Measurements from ENCODE around the gene TMC3. TPM values are rescaled to one million over a fixed set of nuclear protein-coding genes. Genes with fewer than 3 reads are reported as not detected.

TMC3 gene
- total and polyA plus RNA-seq, 4 donors, result 0.11 to 1.9 (median 1.1) TPM

DNA sequence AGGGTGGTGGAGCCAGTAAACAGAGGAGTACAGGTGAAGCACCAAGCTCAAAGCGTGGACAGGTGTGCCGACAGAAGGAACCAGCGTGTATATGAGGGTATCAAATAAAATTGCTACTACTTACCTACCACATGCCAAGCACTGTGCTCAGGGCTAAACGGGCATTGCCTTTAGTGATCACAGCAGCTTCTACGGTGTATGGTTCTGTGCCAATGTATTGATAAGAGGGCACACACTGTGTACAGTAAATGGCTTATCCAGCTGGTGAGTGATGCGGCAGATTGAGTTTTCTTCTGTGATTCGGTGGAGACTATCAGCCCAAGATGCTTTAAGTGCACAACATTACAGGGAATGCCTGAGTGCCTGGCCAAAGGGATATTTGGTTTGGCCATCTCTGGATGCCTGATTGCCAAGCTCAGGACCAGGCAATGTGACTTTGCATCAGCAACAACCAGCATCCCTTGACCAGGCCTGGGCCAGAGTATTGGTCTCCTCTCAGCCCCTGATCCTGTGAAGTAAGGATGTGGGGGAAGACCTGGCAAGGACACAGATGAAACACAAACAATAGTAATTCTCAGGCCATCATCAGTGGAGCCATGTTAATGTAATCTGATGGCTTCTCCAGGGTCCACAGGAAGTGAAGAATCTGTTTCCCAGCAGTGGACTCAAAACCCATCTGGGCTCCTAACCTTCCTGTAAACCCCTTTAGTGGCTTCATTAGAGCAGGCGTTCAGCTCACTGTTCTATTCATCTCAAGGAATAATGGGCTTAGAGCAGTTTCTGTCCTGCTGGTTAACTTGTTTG lies 64.2 kb downstream of the TMC3 start:
- H3K27ac ChIP-seq (ENCODE audit: low read depth, low read length), result no peak overlapping the region
- H3K36me3 ChIP-seq (ENCODE audit: control insufficient read depth, insufficient read depth, low read length), result peaks cover 11% of the 10 kb centered on the region
- H3K9me3 ChIP-seq (ENCODE audit: control insufficient read depth, insufficient read depth, low read length), result no peaks in the 10 kb centered on the region
- no peaks in the 10 kb centered on the region for H3K4me1 ChIP-seq (ENCODE audit: control insufficient read depth, insufficient read depth, low read length)
- no peaks in the 10 kb centered on the region for H3K27me3 ChIP-seq (ENCODE audit: control insufficient read depth, insufficient read depth, low read length)
- WGBS (ENCODE audit: insufficient coverage), result 100% methylated on average over 3 of the region's 8 CpGs
- no peak for DNase-seq (ENCODE audit: low read depth in 4 of 6, low spot score in 6 of 6)
- no peak overlapping the region for H3K4me3 ChIP-seq (ENCODE audit: low read depth, low read length)

DNA sequence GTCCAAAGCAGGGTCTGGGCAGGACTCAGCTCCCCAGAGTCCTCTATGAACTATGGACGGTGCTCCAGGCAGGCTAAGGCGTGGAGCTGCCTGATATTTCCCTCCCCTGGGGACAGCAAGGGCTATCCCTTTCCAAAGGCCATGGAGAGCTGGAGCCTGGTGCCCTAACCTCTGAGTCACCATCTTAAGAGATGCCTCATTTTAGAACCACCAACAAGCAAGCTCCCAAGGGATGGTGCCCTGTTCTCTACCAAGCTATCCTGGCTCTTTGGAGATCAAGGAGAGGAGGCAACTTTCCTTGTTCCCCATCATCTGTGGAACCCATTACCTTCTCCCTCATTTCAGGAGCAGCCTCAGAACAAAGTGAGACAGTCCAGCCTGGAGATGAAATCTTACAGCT lies 65.8 kb downstream of the TMC3 start:
- H3K36me3 ChIP-seq (ENCODE audit: control insufficient read depth, insufficient read depth, low read length), result peaks cover 8% of the 10 kb centered on the region
- WGBS (ENCODE audit: insufficient coverage), result 92% methylated on average over 2 of the region's 2 CpGs
- H3K27me3 ChIP-seq (ENCODE audit: control insufficient read depth, insufficient read depth, low read length), result no peaks in the 10 kb centered on the region
- no peak for DNase-seq (ENCODE audit: low read depth in 4 of 6, low spot score in 6 of 6)
- no peak overlapping the region for H3K4me3 ChIP-seq (ENCODE audit: low read depth, low read length)
- no peaks in the 10 kb centered on the region for H3K9me3 ChIP-seq (ENCODE audit: control insufficient read depth, insufficient read depth, low read length)
- H3K4me1 ChIP-seq (ENCODE audit: control insufficient read depth, insufficient read depth, low read length), result peaks cover 8% of the 10 kb centered on the region
- no peak overlapping the region for H3K27ac ChIP-seq (ENCODE audit: low read depth, low read length)

DNA sequence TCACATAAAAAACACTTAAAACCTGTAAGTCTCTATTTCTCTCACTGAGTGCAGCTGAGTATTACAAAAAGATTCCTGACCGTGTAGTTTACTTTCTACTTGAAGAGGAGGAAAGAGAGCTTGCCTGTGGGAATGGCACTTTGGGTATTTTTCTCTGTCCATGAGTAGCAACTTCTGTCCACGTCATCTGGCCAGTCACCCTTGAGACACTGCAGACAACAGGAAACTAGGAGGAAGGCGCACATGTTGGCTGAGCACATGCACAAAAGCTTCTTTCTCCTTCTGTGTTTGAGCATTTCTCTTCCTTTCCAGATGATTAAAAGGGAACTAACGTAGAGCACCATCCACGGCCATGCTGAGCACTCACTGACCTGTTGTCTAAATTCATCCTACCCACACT lies 69.8 kb downstream of the TMC3 start:
- no peaks in the 10 kb centered on the region for H3K27me3 ChIP-seq (ENCODE audit: control insufficient read depth, insufficient read depth, low read length)
- H3K4me1 ChIP-seq (ENCODE audit: control insufficient read depth, insufficient read depth, low read length), result peaks cover 9% of the 10 kb centered on the region
- no peak overlapping the region for H3K4me3 ChIP-seq (ENCODE audit: low read depth, low read length)
- peak in 2 of 6 donors; percentile 27 to 36 for DNase-seq (ENCODE audit: low read depth in 4 of 6, low spot score in 6 of 6)
- 44% methylated on average over 3 of the region's 5 CpGs for WGBS (ENCODE audit: insufficient coverage)
- H3K27ac ChIP-seq (ENCODE audit: low read depth, low read length), result peak overlapping the region; percentile 27
- no peaks in the 10 kb centered on the region for H3K36me3 ChIP-seq (ENCODE audit: control insufficient read depth, insufficient read depth, low read length)
- H3K9me3 ChIP-seq (ENCODE audit: control insufficient read depth, insufficient read depth, low read length), result no peaks in the 10 kb centered on the region

DNA sequence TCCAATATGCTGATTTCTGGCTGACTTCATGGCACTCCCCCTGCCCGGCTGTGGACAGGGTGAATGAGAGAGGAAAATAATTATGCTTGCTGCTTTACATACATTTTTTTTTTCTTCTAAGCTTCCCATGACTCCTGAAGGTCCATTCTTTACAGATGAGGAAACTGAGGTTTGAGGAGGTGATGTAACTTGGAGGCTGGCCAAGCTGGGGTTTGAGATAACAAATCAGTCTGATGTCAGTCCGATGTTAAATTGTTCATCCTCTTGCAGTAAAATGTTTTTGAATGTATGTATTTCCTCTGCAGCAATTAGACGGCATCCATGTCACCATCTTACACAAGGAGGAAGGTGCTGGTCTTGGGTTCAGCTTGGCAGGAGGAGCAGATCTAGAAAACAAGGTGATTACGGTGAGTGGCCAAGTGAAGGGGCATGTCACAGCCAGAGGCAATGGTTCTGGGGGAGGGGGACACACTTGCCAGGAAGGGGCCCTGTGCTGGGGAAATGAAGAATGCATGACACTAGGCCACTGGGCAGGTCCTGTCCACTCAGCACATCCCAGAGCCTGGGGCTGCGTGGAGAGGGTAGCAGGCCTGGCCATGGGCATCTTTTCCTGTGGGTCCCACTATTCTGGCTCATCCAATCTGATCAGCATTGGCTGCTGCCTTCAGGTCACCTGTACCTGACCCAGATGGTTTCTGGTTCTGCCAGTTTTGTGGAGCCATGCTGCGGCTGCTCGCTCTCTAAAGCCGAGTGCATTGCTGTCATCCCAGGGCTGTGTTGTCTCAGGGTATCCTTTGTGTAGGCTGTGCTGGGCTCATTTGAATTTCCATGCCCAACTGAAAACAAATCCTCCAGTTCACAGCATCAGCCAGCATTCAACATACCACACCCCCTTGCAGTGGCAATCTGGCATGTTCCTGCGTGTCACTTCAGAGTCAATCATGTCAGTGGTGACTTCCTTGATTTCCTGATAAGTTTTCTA lies 70.5 kb downstream of the TMC3 start:
- no peaks in the 10 kb centered on the region for H3K9me3 ChIP-seq (ENCODE audit: control insufficient read depth, insufficient read depth, low read length)
- H3K4me3 ChIP-seq (ENCODE audit: low read depth, low read length), result no peak overlapping the region
- 74% methylated on average over 5 of the region's 9 CpGs for WGBS (ENCODE audit: insufficient coverage)
- H3K36me3 ChIP-seq (ENCODE audit: control insufficient read depth, insufficient read depth, low read length), result no peaks in the 10 kb centered on the region
- H3K4me1 ChIP-seq (ENCODE audit: control insufficient read depth, insufficient read depth, low read length), result peaks cover 9% of the 10 kb centered on the region
- H3K27me3 ChIP-seq (ENCODE audit: control insufficient read depth, insufficient read depth, low read length), result no peaks in the 10 kb centered on the region
- H3K27ac ChIP-seq (ENCODE audit: low read depth, low read length), result peak overlapping the region; percentile 27
- DNase-seq (ENCODE audit: low read depth in 4 of 6, low spot score in 6 of 6), result peak in 2 of 6 donors; percentile 36 to 39

DNA sequence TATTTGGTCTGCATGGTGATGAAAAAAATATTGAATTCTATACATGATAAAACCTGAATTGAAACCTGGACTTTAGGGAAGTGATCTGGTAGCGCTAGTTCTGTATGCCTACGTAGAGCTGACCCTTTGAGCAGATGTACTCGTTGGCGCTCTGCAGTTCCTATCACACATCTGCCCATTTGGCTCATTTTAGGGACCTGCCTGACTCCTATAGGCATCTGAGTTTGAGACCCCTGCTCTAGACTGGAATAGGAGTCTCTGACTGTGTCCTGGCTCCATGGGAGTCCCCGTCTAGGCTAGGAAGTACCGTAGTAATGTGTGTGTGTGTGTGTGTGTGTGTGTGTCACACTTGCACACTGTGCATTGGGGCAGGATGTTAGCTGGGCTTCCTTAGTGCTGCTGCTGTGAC lies 71.3 kb downstream of the TMC3 start:
- no peaks in the 10 kb centered on the region for H3K27me3 ChIP-seq (ENCODE audit: control insufficient read depth, insufficient read depth, low read length)
- no peak overlapping the region for H3K4me3 ChIP-seq (ENCODE audit: low read depth, low read length)
- H3K4me1 ChIP-seq (ENCODE audit: control insufficient read depth, insufficient read depth, low read length), result peaks cover 9% of the 10 kb centered on the region
- no peak overlapping the region for H3K27ac ChIP-seq (ENCODE audit: low read depth, low read length)
- 84% methylated on average over 6 of the region's 6 CpGs for WGBS (ENCODE audit: insufficient coverage)
- H3K36me3 ChIP-seq (ENCODE audit: control insufficient read depth, insufficient read depth, low read length), result no peaks in the 10 kb centered on the region
- DNase-seq (ENCODE audit: low read depth in 4 of 6, low spot score in 6 of 6), result no peak
- no peaks in the 10 kb centered on the region for H3K9me3 ChIP-seq (ENCODE audit: control insufficient read depth, insufficient read depth, low read length)

DNA sequence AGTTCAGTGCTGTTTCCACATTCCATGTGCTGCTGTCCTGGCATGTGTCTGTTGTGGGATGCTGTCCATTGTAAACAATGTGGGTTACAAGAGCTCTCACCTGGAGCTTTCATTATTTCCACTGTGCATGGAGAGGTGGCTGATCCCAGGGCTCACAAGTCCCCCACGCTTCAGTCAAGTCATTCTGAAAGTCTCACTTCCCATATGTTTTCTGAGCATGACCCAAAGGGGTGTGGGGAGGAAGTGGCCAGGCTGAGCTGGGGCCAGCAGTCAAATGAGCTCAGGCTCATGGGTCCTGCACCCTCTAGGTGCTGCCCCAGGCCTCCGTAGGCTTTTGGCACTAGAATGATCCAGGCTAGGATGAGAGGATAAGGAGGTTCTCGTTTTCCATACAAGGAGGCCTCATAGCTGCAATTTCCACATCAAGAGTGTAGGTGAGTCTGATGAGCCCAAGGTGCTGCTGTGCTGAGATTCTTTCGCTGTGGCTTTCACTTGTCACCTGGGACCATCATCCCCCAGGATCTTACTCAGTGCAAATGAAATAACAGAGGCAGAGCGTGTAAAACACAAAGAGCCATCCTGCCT lies 72.1 kb downstream of the TMC3 start:
- H3K27me3 ChIP-seq (ENCODE audit: control insufficient read depth, insufficient read depth, low read length), result no peaks in the 10 kb centered on the region
- no peak for DNase-seq (ENCODE audit: low read depth in 4 of 6, low spot score in 6 of 6)
- no peaks in the 10 kb centered on the region for H3K36me3 ChIP-seq (ENCODE audit: control insufficient read depth, insufficient read depth, low read length)
- no peak overlapping the region for H3K27ac ChIP-seq (ENCODE audit: low read depth, low read length)
- H3K4me3 ChIP-seq (ENCODE audit: low read depth, low read length), result no peak overlapping the region
- 94% methylated on average over 3 of the region's 5 CpGs for WGBS (ENCODE audit: insufficient coverage)
- H3K9me3 ChIP-seq (ENCODE audit: control insufficient read depth, insufficient read depth, low read length), result no peaks in the 10 kb centered on the region
- H3K4me1 ChIP-seq (ENCODE audit: control insufficient read depth, insufficient read depth, low read length), result peaks cover 9% of the 10 kb centered on the region

DNA sequence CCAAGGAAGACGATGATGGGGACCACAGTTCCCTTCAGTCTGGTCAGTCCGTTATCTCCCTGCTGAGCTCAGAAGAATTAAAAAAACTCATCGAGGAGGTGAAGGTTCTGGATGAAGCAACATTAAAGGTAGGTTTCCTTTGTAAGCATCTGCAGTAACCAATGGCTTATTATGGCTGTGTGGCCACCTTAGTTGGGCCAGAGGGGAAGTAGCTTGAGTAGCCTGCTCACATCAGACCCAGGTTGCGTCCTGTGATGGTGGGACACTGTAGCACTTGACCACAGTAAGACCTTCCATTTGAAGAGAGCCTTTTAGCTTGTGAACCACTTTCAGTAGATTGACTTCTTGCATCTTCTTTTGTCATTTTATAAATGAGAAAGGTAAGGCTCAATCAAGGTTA lies 72.6 kb downstream of the TMC3 start:
- Histone ChIP-seq H3K9me3 (ENCODE audit: control insufficient read depth, insufficient read depth, low read length) (no peaks in the 10 kb centered on the region), H3K27me3 (ENCODE audit: control insufficient read depth, insufficient read depth, low read length) (no peaks in the 10 kb centered on the region), H3K36me3 (ENCODE audit: control insufficient read depth, insufficient read depth, low read length) (no peaks in the 10 kb centered on the region), H3K27ac (ENCODE audit: low read depth, low read length) (no peak overlapping the region), H3K4me1 (ENCODE audit: control insufficient read depth, insufficient read depth, low read length) (peaks cover 9% of the 10 kb centered on the region), H3K4me3 (ENCODE audit: low read depth, low read length) (no peak overlapping the region)
- 98% methylated on average over 4 of the region's 4 CpGs for WGBS (ENCODE audit: insufficient coverage)
- DNase-seq (ENCODE audit: low read depth in 4 of 6, low spot score in 6 of 6), result no peak

DNA sequence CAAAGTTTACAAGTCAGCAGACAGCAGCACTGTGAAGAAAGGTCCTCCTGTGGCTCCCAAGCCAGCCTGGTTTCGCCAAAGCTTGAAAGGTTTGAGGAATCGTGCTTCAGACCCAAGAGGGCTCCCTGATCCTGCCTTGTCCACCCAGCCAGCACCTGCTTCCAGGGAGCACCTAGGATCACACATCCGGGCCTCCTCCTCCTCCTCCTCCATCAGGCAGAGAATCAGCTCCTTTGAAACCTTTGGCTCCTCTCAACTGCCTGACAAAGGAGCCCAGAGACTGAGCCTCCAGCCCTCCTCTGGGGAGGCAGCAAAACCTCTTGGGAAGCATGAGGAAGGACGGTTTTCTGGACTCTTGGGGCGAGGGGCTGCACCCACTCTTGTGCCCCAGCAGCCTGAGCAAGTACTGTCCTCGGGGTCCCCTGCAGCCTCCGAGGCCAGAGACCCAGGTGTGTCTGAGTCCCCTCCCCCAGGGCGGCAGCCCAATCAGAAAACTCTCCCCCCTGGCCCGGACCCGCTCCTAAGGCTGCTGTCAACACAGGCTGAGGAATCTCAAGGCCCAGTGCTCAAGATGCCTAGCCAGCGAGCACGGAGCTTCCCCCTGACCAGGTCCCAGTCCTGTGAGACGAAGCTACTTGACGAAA lies 74.3 kb downstream of the TMC3 start:
- Histone ChIP-seq H3K36me3 (ENCODE audit: control insufficient read depth, insufficient read depth, low read length) (no peaks in the 10 kb centered on the region), H3K27ac (ENCODE audit: low read depth, low read length) (no peak overlapping the region), H3K27me3 (ENCODE audit: control insufficient read depth, insufficient read depth, low read length) (no peaks in the 10 kb centered on the region), H3K4me1 (ENCODE audit: control insufficient read depth, insufficient read depth, low read length) (peaks cover 9% of the 10 kb centered on the region), H3K9me3 (ENCODE audit: control insufficient read depth, insufficient read depth, low read length) (no peaks in the 10 kb centered on the region), H3K4me3 (ENCODE audit: low read depth, low read length) (no peak overlapping the region)
- DNase-seq (ENCODE audit: low read depth in 4 of 6, low spot score in 6 of 6), result no peak
- 96% methylated on average over 13 of the region's 14 CpGs for WGBS (ENCODE audit: insufficient coverage)

DNA sequence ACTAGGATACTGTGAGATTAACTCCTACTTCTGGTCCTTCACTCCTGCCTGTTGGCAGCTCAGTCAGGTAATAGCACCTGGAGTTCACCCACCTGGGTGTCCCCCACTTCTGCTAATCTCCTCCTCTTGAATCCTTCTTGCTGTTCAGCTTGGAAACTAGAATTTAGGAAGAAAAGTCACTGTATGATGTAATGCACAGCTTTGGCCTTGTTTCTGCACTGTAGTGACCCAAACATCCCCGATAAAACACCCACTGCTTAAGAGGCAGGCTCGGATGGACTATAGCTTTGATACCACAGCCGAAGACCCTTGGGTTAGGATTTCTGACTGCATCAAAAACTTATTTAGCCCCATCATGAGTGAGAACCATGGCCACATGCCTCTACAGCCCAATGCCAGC lies 74.9 kb downstream of the TMC3 start:
- WGBS (ENCODE audit: insufficient coverage), result 95% methylated on average over 3 of the region's 3 CpGs
- peaks cover 14% of the 10 kb centered on the region for H3K4me1 ChIP-seq (ENCODE audit: control insufficient read depth, insufficient read depth, low read length)
- no peak overlapping the region for H3K27ac ChIP-seq (ENCODE audit: low read depth, low read length)
- no peak overlapping the region for H3K4me3 ChIP-seq (ENCODE audit: low read depth, low read length)
- no peaks in the 10 kb centered on the region for H3K27me3 ChIP-seq (ENCODE audit: control insufficient read depth, insufficient read depth, low read length)
- no peak for DNase-seq (ENCODE audit: low read depth in 4 of 6, low spot score in 6 of 6)
- no peaks in the 10 kb centered on the region for H3K9me3 ChIP-seq (ENCODE audit: control insufficient read depth, insufficient read depth, low read length)
- H3K36me3 ChIP-seq (ENCODE audit: control insufficient read depth, insufficient read depth, low read length), result no peaks in the 10 kb centered on the region
